ENCODE results near the gene MTERF4.

DNA sequence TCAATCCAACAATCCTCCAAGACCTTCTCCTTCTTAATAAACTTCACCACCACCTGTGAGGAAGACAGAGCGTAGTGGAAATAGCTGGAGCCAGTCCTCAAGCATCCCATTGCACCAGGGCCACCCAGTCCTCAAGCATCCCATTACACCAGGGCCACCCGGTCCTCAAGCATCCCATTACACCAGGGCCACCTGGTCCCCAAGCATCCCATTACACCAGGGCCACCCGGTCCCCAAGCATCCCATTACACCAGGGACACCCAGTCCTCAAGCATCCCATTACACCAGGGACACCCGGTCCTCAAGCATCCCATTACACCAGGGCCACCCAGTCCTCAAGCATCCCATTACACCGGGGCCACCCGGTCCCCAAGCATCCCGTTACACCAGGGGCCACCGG is 13.3 kb upstream of the MTERF4 start:
- TF ChIP-seq, protein P1, sequence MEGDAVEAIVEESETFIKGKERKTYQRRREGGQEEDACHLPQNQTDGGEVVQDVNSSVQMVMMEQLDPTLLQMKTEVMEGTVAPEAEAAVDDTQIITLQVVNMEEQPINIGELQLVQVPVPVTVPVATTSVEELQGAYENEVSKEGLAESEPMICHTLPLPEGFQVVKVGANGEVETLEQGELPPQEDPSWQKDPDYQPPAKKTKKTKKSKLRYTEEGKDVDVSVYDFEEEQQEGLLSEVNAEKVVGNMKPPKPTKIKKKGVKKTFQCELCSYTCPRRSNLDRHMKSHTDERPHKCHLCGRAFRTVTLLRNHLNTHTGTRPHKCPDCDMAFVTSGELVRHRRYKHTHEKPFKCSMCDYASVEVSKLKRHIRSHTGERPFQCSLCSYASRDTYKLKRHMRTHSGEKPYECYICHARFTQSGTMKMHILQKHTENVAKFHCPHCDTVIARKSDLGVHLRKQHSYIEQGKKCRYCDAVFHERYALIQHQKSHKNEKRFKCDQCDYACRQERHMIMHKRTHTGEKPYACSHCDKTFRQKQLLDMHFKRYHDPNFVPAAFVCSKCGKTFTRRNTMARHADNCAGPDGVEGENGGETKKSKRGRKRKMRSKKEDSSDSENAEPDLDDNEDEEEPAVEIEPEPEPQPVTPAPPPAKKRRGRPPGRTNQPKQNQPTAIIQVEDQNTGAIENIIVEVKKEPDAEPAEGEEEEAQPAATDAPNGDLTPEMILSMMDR (conservative IDR thresholded peaks at IDR 0.05; ENCODE audit: low read length) = no peak
- TF ChIP-seq EZH2phosphoT487 (IDR thresholded peaks at IDR 0.05; ENCODE audit: borderline replicate concordance) = no peak
